Fibroblast of skin of right quadriceps (primary cell): ENCODE data around the gene GPC4.
"Not testable (repeated sequence)": the region's sequence is repeated elsewhere in the genome, so short reads cannot be mapped to it uniquely, and the experiment has no call there.

Experiments
- DNase-seq: peaks from one replicate; pipeline ENCODE4 v3.0.0-alpha.2; 2013

GPC4 gene

GRCh38 chrX:133365871-133366611, 49.2 kb downstream of the GPC4 start:
- peak; percentile 74 for DNase-seq

- no peak for DNase-seq
These were observed 50.4 kb downstream of the GPC4 start for GRCh38 chrX:133364865-133365264.

- DNase-seq, result peak; percentile 43
These were observed 51.1 kb downstream of the GPC4 start for GRCh38 chrX:133364196-133364595.

- no peak for DNase-seq
These were observed 52.8 kb downstream of the GPC4 start for GRCh38 chrX:133362538-133362937.

DNA sequence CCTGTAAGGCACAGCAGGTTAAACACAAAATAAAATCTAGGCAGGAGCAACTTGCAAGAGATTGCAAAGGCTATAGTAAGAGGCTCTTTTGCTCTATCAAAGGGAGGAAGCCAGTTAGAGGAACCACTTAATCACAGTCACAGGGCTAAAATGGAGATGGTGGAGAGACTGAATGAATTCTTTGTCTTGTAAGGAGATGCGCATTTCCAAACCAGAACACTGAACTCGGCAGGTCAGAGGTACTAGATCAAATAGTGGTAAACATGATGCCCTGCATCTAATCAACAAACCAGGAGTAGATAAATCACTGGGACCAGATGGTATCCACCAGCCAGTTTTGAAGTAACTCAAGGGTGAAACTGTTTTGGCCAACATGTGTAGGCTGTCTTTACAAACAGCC, 55.8 kb downstream of the GPC4 start:
- DNase-seq, result no peak

DNA sequence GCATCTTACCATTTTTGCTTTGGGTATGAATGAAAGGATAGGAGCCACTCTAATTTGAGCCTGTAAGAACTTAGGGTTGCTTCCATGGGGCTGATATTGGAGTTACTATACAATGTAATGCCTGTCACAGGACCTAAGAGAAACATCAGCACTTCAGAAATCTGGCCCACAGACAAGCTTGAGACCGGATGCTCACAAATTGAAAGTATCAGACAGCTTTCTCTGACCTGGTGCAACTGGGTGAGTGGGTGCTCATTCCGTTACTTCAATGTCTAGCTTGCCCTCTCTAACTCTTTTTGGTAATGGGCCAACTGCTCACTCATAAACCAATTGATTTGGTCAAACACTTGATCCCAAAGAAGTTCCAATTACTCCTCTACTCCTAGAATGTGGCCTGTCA, 62.1 kb downstream of the GPC4 start:
- DNase-seq, result no peak

DNA sequence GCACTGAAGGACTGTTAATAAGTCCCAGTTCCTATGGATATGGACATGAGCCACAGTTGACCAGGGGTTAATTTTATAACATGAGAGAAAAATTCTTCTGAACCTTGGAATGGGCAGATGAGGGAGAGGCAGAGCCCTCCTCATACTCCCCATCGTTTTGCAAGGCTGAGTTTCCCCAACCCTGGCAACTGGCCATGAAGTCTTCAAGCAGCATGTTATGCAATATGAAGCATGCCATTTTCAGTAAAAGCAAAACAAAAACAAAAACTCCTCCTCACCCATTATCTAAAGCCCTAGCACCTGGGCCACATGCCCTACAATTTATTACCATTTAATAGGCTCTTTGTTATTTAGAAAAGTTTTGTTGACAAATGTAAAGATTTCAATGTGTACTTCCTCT, 64.5 kb downstream of the GPC4 start:
- DNase-seq, result peak; percentile 46

DNA sequence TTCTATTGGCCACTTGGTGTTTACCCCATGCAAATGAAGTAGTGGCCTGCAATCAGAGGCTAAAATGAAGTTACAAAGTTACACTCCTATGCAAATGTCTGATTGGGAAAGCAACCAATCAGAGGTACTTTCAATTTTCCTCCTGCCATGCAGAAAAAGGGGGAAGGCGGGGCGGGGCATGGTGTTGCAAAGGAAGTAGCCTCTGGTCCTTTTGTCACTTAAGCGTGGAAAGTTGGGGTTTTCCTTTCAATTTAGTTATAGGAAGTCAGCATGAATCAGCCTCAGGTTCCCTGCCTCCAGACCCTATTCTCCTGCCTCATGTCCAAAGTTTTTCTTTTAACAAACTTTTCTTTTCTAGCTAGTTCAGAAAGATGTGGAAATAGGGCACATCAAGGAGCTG, 69.3 kb downstream of the GPC4 start:
- no peak for DNase-seq

DNA sequence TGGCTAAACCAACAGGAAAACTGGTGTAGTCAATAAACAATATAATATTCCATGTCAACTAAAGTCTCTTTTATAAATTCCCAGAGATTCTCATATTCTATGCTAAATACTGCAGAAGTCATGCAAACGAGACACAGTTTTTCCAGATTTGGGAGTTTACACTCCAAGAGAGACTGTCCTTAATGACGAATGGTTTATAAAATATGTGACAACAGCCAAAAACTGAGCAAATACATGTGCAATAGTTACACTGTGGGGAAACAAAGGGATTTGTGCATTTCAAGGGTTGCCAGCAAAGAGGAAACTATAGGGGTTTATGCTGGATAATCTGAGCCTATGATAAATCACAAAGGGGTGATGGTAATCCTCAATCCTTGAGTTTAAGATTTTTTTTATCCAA, 75.7 kb downstream of the GPC4 start:
- DNase-seq, result no peak

DNA sequence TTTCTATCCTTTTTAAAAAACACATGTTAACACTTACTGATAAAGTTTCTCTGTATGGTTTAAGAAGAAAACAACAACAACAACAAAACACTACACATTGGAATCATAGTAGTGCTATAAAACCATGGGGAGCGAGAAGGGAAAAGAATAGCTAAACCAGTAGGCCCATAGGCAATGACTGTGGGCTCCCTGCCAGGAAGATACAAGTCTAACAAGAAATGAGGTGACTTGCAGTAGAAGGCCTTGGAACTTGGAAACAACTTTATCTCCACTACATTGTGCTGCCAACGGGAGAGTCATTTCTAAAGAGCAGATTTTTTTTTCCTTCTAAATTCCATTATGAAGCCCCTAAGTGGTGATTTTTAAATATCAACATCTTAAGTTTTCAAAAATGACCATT, 78.0 kb downstream of the GPC4 start:
- no peak for DNase-seq

- DNase-seq, result peak; percentile 35
These were observed 80.3 kb downstream of the GPC4 start for GRCh38 chrX:133335027-133335426.

GRCh38 chrX:133333154-133333750, 82.0 kb downstream of the GPC4 start:
- DNase-seq, result no peak

GRCh38 chrX:133332737-133333136, 82.6 kb downstream of the GPC4 start:
- DNase-seq, result no peak

- no peak for DNase-seq
These were observed 84.3 kb downstream of the GPC4 start for GRCh38 chrX:133330956-133331355.

DNA sequence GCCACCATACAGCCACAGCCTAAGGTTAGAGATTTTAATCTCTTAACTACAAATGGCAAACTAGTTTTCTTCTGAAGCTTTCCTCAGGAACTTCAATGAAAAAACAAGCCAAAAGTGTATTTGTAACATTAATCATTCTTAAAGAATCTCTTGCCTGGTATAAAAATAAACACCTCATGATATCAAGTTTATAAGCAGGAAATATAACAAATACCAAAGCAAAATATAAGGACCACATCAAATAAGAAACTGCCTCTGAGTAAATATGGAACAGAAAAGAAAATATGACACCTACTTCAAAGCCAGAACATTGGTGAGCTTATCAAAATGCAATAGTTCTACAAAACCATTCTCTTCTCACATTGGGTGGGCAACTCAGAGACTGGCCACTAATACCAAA, 89.9 kb downstream of the GPC4 start:
- DNase-seq, result no peak

DNA sequence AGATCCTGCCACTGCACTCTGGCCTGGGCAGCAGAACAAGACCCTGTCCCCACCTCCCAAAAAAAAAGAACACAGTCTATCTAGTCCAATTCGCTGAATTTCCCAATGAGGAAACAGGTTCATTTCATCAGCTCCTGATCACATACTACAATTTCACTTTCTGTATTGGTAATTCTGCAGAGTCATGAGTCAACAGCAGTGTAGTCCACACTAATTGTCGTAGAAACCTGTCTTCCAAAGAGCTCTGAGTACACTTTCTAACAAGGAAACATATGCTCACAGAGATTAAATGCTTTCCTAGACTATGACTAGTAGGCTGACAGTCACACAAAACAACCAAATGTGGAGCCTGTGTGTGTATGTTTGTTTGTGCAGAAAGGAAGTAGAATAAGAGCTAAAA, 91.9 kb downstream of the GPC4 start:
- no peak for DNase-seq

DNA sequence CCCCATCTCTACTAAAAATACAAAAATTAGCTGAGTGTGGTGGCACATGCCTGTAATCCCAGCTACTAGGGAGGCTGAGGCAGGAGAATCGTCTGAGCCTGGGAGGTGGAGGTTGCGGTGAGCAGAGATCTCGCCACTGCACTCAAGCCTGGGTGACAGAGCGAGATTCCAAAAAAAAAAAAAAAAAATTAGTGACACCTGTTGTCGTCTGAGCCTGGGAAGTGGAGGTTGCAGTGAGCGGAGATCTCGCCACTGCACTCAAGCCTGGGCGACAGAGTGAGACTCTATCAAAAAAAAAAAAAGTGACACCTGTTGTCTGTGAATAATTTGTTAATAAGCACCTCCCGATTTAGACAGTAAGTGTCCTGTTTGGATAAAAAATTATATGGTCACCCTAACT, 93.0 kb downstream of the GPC4 start:
- not testable (repeated sequence) for DNase-seq

DNA sequence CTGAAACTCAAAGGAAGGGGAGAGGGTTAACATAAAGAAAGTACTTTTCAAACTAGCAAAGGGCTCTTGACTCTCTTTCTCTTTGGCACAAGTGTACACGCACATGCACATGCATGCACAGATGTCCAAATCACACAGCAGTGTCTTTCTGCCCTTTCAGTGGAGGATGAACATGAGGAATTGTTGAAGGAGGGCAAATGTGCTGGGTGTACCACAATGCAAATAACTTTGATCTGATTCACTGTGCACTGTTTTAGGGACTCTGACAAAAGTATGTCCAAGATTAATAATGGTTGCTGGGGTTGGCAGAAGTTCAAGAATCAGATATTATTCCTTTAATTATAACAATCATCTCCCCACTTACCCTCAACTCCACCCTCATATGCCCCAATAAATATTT, 93.8 kb downstream of the GPC4 start:
- peak; percentile 17 for DNase-seq

DNA sequence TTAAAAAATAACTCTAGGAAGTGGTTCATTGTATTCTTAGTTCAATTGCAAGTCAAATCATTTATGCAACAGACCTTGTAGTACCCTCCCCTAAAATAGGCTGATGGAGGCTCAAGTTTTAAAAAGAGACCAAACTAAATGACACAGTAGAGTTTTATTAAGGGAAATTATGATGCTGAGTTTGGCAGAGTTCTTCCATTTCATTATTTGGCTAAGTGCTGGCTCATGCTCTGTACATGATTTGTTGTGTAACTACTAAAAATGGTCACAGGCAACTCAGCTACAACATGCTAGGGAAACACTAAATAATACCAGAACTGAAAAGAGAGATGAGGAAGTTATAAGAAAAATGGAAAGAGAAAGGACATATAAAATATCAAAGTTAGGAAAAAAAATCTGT, 101.0 kb downstream of the GPC4 start:
- DNase-seq, result no peak

- DNase-seq, result no peak
These were observed 106.8 kb downstream of the GPC4 start for GRCh38 chrX:133308499-133308897.

GRCh38 chrX:133307637-133308498, 107.4 kb downstream of the GPC4 start:
- DNase-seq, result no peak

DNA sequence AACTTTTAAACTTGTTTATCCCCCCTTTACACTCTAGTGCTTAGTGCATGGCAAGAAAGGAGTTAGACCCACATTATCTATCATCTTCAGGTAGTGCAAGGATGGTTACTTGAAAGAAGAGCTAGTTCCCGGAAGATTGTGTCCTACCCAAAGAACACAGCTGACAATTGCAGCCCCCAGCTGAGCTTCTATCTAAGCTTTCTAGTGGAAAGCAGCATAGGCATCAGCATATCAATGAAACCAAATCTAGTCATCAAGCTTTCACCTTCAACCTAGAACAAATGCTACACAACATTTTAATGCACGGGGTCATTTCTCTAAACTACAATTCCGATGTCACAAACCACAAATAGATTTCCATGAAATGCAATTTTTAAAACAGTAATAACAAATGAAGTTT, 108.2 kb downstream of the GPC4 start:
- DNase-seq, result no peak

- peak; percentile 40 for DNase-seq
These were observed 109.0 kb downstream of the GPC4 start for GRCh38 chrX:133306316-133306715.

DNA sequence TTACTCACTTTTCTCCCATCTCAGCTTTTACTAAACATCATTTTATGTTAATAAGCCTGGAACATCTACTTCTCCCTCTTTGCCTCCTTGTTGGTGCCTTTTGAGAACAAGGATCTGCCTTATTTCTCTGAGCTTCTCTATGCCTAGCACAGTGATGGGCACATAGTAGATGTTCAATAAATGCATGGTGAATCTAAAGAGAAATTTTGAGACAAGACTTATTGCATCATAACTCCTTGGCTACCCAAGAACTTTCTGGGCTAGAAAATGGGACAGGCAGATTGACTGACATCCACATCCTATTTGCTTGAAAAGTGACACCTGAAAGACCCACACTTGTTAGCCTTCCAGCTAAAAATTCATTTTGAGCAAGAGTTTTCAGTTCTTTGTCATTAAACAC, 109.9 kb downstream of the GPC4 start:
- no peak for DNase-seq
